GM19240 (cell line): ENCODE measurements around the gene CEP112.
"Not testable (repeated sequence)": the region's sequence is repeated elsewhere in the genome, so short reads cannot be mapped to it uniquely, and the experiment has no call there.

Source experiments
- DNase-seq: peaks from one replicate; pipeline ENCODE4 v3.0.0; 2011; ENCODE audit warnings: low spot score; ENCODE audit not compliant: insufficient read length

The CEP112 gene

DNA sequence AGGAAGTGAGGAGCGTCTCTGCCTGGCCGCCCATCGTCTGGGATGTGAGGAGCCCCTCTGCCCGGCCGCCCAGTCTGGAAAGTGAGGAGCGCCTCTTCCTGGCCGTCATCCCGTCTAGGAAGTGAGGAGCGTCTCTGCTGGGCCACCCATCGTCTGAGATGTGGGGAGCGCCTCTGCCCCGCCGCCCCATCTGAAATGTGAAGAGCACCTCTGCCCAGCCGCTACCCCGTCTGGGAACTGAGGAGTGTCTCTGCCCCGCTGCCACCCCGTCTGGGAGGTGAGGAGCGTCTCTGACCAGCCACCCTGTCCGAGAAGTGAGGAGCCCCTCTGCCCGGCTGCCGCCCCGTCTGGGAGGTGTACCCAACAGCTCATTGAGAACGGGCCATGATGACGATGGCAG lies 354.7 kb downstream of the CEP112 start:
- not testable (repeated sequence) for DNase-seq

DNA sequence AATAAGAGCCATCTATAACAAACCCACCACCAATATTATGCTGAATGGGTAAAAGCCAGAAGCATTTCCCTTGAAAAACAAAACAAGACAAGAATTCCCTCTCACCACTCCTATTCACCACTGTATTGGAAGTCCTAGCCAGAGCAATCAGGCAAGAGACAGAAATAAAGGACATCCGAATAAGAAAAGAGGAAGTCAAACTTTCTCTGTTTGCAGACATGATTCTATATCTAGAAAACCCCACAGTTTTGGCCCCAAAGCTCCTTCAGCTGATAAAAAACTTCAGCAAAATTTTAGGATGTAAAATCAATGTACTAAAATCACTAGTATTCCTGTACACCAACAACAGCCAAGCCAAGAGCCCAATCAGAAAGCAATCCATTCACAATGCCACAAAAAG lies 358.7 kb downstream of the CEP112 start:
- DNase-seq, result no peak

DNA sequence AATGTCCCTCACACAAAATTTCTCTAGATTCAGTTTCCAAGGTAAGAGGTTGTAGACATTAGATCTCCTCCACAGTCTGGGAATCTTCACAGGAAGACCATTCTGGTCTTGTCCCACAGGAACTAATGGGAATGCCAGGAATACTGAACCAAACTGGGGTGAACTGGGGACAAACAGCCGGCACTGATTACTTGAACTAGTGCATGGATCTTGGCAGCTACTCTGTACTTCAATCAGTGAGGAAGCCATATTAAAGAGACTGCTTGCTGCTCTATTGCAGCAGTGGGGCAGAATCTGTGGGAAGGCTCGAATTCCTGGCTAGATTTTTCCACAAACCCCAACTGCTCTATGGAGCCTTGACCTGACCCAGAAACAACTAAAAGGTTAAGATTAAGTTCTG lies 361.6 kb downstream of the CEP112 start:
- DNase-seq, result no peak

DNA sequence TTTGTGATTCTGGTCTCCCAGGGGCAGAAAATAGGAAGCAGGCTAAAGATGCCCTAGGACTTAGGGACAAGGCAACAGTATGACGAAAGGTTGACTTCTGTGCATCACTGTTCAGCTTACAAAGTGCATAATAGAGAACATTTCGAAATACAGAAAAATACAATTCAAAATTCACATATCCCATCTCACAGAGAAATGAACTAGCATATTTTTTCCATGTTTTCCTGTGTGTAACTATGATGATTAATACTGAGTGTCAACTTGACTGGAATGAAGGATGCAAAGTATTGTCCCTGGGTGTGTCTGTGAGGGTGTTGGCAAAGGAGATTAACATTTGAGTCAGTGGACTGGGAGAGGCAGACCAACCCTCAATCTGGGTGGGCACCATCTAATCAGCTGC lies 365.4 kb downstream of the CEP112 start:
- DNase-seq, result not testable (repeated sequence)

DNA sequence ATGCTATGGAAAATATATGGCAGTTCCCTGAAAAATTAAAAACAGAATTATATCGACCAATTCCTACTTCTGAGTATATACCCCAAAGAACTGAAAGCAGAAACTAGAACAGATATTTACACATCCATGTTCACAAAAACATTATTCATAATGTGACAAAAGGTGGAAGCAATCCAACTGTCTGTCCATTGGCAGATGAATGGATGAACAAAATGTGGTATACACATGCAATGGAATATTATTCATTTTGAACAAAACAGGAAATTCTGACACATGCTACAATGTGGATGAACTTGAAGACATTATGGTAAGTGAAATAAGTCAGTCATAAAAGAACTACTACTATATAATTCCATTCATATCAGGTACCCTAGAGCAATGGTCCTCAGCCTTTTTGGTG lies 367.0 kb downstream of the CEP112 start:
- no peak for DNase-seq

DNA sequence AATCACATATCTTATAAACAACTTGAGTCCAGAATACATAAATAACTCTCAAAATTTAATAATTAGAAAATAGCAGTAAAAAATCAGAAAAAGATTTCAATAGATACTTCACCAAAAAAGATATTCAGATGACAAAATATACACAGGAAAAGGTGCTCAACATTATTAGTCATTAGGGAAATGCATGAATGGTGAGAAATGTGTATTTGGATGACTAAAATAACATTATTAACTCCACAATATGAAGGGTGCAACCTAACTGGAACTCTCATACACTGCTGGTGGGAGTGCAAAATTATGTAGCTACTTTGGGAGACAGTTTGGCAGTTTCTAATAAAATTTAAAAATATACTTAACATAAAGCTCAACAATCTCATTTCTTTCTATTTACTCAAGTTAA lies 368.2 kb downstream of the CEP112 start:
- DNase-seq, result no peak

DNA sequence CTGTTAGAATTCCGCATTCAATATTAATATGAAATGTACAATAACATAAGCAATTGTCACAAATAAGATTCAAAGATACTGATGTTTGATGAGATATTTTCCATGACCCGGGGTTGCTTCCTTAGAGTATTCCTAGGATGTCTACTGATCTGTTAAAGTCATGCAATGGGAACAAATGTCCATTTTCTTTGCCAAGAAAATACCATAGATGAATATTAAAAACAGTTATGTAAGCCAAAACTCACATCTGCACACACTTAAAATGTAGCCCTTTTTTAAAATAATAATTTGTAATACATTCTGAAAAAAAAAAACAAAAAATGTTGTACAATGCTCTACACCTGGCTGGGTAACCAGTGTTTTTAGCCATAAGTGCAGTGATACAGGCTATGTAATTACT lies 371.1 kb downstream of the CEP112 start:
- DNase-seq, result no peak

DNA sequence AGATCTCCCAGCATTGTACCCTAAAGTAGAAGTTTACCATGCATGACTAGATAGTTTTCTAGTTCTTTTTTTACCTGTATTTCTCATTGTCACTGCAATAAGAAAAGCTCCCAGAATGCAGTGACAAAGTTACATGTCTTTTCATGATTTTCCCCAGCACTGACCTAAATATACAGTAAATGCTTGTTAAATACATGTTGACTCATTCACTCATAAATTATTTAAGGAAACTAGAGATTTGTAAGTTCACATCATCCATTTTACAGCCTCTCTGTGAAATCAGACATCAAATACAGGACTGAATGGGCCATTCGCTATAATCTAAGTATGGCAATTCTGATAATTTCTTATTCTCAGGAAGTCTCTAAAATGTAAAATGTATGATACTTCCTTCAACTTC lies 371.6 kb downstream of the CEP112 start:
- DNase-seq, result no peak

DNA sequence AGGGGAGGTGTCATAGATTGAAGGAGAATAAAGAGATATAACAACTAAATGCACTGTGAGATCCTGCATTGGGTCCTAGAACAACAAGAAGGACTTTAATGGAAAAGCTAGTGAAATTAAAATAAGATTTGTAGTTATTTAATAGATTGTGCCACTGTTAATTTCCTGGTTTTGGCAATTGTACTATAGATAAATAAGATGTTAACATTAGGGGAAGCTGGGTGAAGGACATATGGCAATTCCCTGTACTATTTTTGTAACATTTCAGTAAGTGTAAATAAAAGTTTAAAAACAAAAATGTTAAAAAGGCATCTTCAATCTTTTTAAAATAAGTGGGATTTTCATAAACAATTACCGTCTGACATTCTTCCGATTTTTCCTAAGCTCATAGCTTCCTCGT lies 372.1 kb downstream of the CEP112 start:
- no peak for DNase-seq

DNA sequence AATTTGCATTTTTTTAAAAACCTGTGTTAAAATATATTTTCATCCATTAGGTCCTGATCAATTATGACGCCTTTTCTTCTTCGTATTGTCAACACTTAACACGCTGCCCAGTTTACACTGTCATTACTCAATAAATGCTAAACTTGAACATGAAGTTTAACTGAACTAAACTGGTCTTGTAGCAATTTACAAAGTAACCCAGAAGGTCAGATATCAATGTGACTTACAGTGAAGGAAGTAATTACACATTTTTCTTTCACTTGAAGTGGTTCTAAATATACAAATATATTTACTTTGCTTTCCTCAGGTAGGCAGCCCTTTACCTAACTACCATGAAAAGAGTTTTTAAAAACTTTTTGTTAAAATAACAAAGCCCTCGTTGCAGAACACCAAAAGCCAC lies 374.0 kb downstream of the CEP112 start:
- no peak for DNase-seq

DNA sequence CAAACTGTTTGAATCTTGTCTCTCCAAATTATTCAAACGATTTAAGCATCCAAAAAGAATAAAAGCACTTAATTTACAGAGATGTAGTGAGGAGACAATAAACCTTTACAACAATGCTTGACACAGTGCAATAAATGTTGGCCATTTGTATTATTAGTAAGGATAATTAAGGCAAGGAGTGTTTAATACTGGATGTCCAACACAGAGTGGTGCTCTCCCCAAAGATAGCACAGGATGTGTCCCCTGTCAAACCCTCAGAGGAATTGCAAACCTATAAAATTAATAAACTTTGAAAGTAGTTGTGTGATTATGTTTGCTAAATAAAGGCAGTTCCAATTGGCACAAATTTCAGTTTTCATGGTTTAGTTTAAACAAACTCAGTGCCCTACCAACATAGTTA lies 377.5 kb downstream of the CEP112 start:
- DNase-seq, result no peak

DNA sequence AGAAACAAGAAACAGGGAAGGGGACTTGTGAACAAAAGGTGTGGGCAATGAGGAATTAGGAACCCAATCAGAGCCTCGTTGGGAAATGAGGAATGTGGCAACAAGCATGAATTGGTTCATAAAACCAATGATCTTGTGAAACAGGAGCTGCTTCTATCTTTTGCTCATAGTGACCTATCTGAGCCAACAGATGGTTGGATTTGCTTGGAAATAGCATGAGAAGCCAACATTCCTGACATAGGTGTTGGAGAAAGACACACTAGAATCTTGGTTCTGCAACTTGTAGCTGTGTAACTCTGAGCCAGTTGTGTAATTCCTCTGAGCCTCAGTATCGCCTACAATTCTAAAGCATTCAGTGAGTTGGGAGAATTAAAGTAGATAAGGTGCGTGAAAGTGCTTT lies 378.6 kb downstream of the CEP112 start:
- DNase-seq, result no peak

DNA sequence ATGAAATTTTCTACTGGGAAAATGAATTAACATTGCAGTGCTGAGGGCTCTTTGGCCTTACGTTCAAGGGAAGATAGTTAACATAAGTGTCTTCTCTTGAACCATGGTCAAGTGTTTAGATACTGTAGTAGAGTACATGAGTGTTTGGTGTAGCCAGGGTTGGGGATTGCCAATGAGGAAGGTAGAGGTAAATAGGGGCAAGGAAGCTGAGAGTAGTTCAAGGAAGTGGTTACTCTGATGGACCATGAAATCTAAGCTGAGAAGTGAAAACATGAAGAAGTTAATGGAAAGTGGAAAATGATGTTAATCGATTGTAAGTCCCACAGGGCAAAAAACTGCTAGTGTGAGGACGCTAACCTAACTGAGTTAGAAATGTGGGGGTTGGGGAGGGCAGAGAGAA lies 380.9 kb downstream of the CEP112 start:
- DNase-seq, result no peak

DNA sequence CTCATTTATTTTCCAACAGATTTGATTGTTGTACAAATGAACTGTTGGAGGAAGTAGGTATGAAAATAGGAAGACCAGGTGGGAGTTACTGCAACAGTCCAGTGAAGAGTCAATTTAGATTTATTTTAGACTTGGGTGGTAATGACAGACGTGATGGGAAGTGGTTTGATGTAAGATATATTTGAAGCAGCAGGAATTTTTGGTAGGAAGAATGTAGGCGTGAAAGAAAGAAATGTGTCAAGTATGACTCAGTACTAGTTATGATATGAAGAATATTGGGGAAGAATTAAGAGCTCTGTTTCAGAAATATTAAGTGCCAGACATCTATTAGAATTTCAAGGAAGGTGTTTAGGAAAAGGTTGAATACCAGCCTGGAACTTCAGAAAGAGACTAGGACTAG lies 382.6 kb downstream of the CEP112 start:
- no peak for DNase-seq

DNA sequence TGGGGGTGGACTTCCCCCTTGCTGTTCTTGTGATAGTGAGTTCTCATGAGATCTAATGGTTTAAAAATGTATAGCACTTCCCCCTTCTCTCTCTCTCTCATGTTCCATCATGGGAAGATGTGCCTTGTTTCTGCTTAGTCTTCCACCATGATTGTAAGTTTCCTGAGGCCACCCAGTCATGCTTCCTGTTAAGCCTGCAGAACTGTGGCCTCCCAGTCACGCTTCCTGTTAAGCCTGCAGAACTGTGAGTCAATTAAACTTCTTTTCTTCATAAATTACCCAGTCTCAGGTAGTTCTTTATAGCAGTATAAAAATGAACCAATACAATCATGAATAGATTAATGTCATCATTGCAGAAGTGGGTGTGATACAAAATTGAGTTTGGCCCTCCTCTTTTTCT lies 383.4 kb downstream of the CEP112 start:
- not testable (repeated sequence) for DNase-seq

DNA sequence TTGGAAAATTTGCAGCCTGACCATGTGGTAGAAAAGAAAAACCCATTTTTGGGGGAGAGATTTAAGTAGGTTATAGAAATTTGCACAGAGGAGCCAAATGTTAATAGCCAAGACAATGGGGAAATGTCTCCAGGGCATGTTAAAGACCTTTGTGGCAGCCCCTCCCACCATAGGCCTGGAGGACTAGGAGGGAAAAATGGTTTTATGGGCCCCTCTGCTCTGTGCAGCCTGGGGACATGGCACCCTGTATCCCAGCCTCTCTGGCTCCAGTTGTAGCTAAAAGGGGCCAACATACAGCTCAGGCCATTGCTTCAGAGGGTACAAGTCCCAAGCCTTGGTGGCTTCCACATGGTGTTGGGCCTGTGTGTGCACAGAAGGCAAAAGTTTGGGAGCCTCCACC lies 384.6 kb downstream of the CEP112 start:
- no peak for DNase-seq

DNA sequence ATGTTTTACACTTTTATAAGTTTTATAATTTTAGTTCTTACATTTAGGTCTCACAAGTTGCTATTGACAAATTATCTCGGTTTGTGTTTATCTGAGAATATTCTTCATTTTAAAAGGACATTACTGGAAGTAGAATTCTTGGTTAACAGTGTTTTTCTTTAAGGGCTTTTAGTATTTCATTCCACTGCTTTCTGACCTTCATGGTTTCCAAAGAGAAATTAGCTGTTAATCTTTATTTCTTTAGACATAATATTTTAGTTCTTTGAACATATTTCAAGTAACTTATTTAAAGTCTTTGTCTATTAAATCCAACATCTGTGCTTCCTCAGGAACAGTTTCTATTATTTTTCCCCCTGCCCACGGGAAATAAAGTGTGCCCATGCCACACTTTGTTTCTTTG lies 390.4 kb downstream of the CEP112 start:
- DNase-seq, result no peak

DNA sequence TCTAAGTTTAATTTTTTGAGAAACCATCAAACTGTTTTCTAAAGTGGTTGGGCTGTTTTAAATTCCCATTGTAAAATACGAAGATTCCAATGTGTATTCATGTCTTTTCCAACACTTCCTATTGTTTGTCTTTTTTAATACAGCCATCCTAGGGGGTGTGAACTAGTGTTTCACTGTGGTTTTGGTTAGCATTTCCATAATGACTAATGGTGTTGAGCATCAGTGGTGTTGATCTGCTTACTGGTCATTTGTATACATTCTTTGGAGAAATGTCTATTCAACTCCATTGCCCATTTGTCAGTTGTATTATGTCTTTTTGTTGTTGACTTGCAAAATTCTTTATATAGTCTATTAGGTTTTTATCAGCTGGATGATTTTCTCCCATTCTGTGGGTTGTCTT lies 391.3 kb downstream of the CEP112 start:
- no peak for DNase-seq

DNA sequence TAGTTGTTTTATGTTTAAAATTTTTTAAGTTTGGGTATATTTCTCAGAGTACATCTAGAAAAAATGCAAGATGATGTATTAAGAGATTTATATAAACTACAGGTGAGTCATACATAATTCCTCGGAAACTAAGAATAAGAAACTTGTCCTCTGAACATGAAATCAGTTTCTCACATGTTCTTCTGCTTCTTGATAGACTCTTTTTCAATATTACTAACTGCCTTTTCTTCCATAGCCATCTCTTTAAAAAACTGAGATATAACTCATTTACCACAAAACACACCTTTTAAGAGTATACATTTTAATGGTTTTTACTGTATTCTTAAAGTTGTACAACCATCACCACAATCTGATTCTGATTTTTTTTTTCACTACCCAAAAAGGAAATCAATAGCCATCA lies 392.1 kb downstream of the CEP112 start:
- DNase-seq, result no peak

DNA sequence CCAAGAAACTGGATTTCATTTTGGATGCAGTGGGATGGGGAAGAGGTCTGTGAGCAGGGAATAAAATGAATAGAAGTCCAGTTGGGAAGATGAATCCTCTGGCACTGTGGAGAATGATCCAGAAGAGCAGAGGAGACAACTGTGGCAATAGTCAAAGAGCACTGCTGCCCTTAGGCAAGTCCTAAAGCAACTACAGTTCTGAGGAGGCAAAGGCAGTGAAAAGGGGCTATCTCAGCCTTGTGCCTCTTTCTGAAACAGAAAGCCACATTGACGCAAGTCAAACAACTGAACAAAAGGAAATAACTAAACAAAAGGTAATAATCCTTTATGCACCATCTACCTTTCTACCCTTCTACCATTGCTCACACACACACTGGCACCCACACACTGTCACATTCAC lies 392.5 kb downstream of the CEP112 start:
- DNase-seq, result no peak

DNA sequence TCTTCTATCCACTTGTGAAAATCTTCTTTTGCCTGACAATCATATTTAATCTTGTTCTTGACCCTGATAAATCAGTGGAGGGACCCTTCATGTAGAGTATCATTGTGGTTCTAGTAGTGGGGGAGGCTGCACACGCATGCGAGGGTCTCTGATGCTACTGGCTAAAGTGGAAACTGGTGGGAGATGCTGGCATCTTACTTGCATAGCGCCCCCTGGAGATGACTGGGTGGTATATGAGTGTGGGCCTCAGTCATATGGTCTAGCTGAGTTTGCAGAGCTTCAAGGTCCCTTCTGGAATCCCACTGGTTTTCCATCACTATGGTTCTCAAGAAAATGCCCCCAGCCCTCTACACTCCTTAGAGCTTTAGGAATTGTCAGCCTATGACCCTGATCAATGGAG lies 394.1 kb downstream of the CEP112 start:
- no peak for DNase-seq

DNA sequence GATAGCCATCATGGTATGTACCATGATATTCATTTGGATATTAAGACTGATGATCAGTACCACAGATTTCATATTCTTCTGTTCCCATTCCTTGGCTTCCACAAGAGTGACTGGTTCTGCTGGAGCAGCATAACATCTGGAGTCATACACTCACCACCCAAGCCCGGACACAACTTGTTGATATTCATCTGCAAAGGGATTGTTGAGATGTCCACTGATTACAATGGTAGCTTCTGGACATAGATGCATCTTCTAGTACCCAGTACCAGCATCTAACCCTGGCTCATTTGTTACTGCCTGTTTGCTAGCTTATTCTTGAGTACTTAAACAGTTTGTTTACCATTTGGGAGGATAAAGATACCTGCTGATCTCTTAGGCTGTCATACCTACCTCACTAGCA lies 394.8 kb downstream of the CEP112 start:
- DNase-seq, result no peak

DNA sequence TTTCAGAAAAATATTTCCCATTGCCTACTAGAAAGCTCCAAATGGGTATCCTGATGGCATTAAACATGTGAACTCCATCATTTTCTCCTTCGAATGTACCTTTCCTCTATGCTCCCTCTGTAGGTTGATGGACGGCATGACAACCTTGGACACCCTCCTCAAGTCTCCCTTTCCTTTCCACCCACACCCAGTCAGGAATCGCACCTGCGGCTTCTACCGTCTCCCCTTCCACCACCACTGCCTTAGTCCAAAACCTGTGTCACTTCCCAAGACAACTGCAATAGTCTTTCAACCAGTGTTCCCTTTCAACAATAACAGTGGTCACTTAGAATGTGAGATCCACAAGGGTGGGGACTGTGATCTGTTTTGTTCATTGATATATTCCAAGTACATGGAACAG lies 397.4 kb downstream of the CEP112 start:
- no peak for DNase-seq

DNA sequence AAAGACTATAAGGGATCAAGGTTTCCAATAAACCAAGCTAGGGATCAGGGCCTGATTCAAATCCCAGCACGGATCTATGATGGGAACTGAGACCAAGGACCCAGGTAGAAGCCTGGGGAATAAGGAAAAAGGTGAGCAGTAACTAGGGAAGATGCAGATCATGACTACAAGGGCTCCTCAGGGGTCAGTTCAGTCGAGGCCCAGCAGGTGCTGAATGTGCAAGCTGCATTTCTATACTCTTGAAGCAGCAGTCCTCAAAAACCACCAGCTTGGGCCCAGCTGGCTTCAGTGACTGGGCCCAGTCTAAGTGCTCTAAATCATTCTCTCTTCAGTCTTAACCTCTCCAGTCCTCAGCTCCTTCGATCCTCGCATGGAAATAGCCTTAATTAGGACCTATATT lies 401.7 kb downstream of the CEP112 start:
- DNase-seq, result no peak

DNA sequence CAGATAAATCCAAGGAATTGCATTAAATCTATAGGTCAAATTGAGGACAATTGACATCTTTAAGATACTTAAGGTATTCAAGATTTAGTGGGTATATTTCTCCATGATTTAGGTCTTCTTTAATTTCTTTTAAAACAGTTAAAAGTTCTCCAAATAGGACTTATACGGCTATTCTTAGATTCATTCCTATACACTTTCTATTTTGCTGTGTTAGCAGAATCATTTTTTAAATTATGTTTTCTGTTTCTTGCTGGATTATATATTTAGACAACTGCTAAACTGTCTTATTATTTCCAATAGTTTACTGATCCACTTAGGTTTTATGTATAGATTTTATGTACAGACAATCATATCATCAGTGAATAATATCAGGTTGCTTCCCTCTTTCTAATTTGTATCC lies 404.4 kb downstream of the CEP112 start:
- DNase-seq, result no peak
